Measurements from ENCODE around the gene GNB5.
A peak's percentile ranks its signal among the peaks of the same experiment; 100 is the strongest.

The GNB5 gene

GRCh38 chr15:52102463-52102862, 88.7 kb downstream of the GNB5 start:
- H3K27ac ChIP-seq (replicated peaks): no peak overlapping the region
- no peak overlapping the region for H3K4me3 ChIP-seq (replicated peaks; ENCODE audit: insufficient read depth, low read length)

GRCh38 chr15:52101542-52102323, 89.5 kb downstream of the GNB5 start:
- Histone ChIP-seq H3K27ac (replicated peaks) (no peak overlapping the region), H3K4me3 (replicated peaks; ENCODE audit: insufficient read depth, low read length) (no peak overlapping the region), H3K27me3 (ENCODE audit: insufficient read depth, poor library complexity, severe bottlenecking) (no peaks in the 10 kb centered on the region)
- TF ChIP-seq POLR2AphosphoS5 (IDR thresholded peaks at IDR 0.05; ENCODE audit: low read depth) (no peak), SPI1 (IDR thresholded peaks at IDR 0.05; ENCODE audit: borderline replicate concordance, low read depth) (peak; percentile 85)
- DNase-seq (ENCODE audit: low read depth in 1 of 2, low spot score in 1 of 2): no peak

More at GRCh38 chr15:52102463-52102862, 88.7 kb downstream of the GNB5 start:
- H3K27me3 ChIP-seq (ENCODE audit: insufficient read depth, poor library complexity, severe bottlenecking): no peaks in the 10 kb centered on the region
- no peak for TF ChIP-seq REST (IDR thresholded peaks at IDR 0.05; ENCODE audit: insufficient replicate concordance, low read depth)
- TF ChIP-seq SPI1 (IDR thresholded peaks at IDR 0.05; ENCODE audit: borderline replicate concordance, low read depth): no peak
- no peak for TF ChIP-seq POLR2AphosphoS5 (IDR thresholded peaks at IDR 0.05; ENCODE audit: low read depth)
- TF ChIP-seq CTCF (IDR thresholded peaks at IDR 0.05; ENCODE audit: insufficient read depth, low read length): no peak
- TF ChIP-seq GABPA (IDR thresholded peaks at IDR 0.05; ENCODE audit: low read depth): no peak
- DNase-seq (ENCODE audit: low read depth in 1 of 2, low spot score in 1 of 2): no peak

GRCh38 chr15:52100807-52101442, 90.3 kb downstream of the GNB5 start:
- Histone ChIP-seq H3K27ac (replicated peaks) (no peak overlapping the region), H3K4me3 (replicated peaks; ENCODE audit: insufficient read depth, low read length) (no peak overlapping the region), H3K27me3 (ENCODE audit: insufficient read depth, poor library complexity, severe bottlenecking) (no peaks in the 10 kb centered on the region)
- 0 out of 2 replicates have a peak, but pooled peaks have one; percentile 48 for TF ChIP-seq POLR2AphosphoS5 (IDR thresholded peaks at IDR 0.05; ENCODE audit: low read depth)
- no peak for TF ChIP-seq REST (IDR thresholded peaks at IDR 0.05; ENCODE audit: insufficient replicate concordance, low read depth)
- TF ChIP-seq CTCF (IDR thresholded peaks at IDR 0.05; ENCODE audit: insufficient read depth, low read length): no peak
- peak; percentile 76 to 80 for DNase-seq (ENCODE audit: low read depth in 1 of 2, low spot score in 1 of 2)

GRCh38 chr15:52099651-52100272, 91.4 kb downstream of the GNB5 start:
- no peaks in the 10 kb centered on the region for H3K27me3 ChIP-seq (ENCODE audit: insufficient read depth, poor library complexity, severe bottlenecking)
- TF ChIP-seq POLR2AphosphoS5 (IDR thresholded peaks at IDR 0.05; ENCODE audit: low read depth) (no peak), SPI1 (IDR thresholded peaks at IDR 0.05; ENCODE audit: borderline replicate concordance, low read depth) (no peak), REST (IDR thresholded peaks at IDR 0.05; ENCODE audit: insufficient replicate concordance, low read depth) (no peak), CTCF (IDR thresholded peaks at IDR 0.05; ENCODE audit: insufficient read depth, low read length) (no peak), GABPA (IDR thresholded peaks at IDR 0.05; ENCODE audit: low read depth) (no peak)
- no peak for DNase-seq (ENCODE audit: low read depth in 1 of 2, low spot score in 1 of 2)
- H3K4me3 ChIP-seq (replicated peaks; ENCODE audit: insufficient read depth, low read length): no peak overlapping the region
- H3K27ac ChIP-seq (replicated peaks): no peak overlapping the region

All from HL-60 (cell line).